ENCODE results near the gene METTL16. TPM values are rescaled to one million over a fixed set of nuclear protein-coding genes. Genes with fewer than 3 reads are reported as not detected.
"Not testable (repeated sequence)": the region's sequence is repeated elsewhere in the genome, so short reads cannot be mapped to it uniquely, and the experiment has no call there.

METTL16 gene
- total RNA-seq, 1 donor from 2014 or later: 22.9 TPM

GRCh38 chr17:2517539-2517938, 5.9 kb upstream of the METTL16 start:
- no peaks in the 10 kb centered on the region for H3K36me3 Mint-ChIP-seq (ENCODE audit: unreplicated experiment)
- peaks cover 2% of the 10 kb centered on the region for H3K27me3 Mint-ChIP-seq (ENCODE audit: unreplicated experiment)
- H3K4me3 Mint-ChIP-seq (ENCODE audit: unreplicated experiment): no peak overlapping the region
- H3K4me1 Mint-ChIP-seq (ENCODE audit: unreplicated experiment): peaks cover 1% of the 10 kb centered on the region
- H3K27ac Mint-ChIP-seq (ENCODE audit: unreplicated experiment): no peak overlapping the region
- no peak for TF ChIP-seq CTCF (IDR thresholded peaks at IDR 0.05)
- no peaks in the 10 kb centered on the region for H3K9me3 Mint-ChIP-seq (ENCODE audit: unreplicated experiment)
- no peak for DNase-seq (ENCODE audit: extremely low spot score, unreplicated experiment)

GRCh38 chr17:2511138-2511461, 588 bp downstream of the METTL16 start:
- Mint-ChIP-seq H3K27ac (ENCODE audit: unreplicated experiment) (no peak overlapping the region), H3K36me3 (ENCODE audit: unreplicated experiment) (no peaks in the 10 kb centered on the region), H3K27me3 (ENCODE audit: unreplicated experiment) (no peaks in the 10 kb centered on the region), H3K9me3 (ENCODE audit: unreplicated experiment) (no peaks in the 10 kb centered on the region), H3K4me1 (ENCODE audit: unreplicated experiment) (peaks cover 3% of the 10 kb centered on the region), H3K4me3 (ENCODE audit: unreplicated experiment) (no peak overlapping the region)
- no peak for TF ChIP-seq CTCF (IDR thresholded peaks at IDR 0.05)
- no peak for DNase-seq (ENCODE audit: extremely low spot score, unreplicated experiment)

GRCh38 chr17:2510559-2510958, 1.1 kb downstream of the METTL16 start:
- no peak for DNase-seq (ENCODE audit: extremely low spot score, unreplicated experiment)
- TF ChIP-seq CTCF (IDR thresholded peaks at IDR 0.05): no peak
- Mint-ChIP-seq H3K27me3 (ENCODE audit: unreplicated experiment) (no peaks in the 10 kb centered on the region), H3K4me3 (ENCODE audit: unreplicated experiment) (no peak overlapping the region), H3K9me3 (ENCODE audit: unreplicated experiment) (no peaks in the 10 kb centered on the region), H3K27ac (ENCODE audit: unreplicated experiment) (no peak overlapping the region), H3K36me3 (ENCODE audit: unreplicated experiment) (no peaks in the 10 kb centered on the region), H3K4me1 (ENCODE audit: unreplicated experiment) (peaks cover 3% of the 10 kb centered on the region)

GRCh38 chr17:2508035-2508434, 3.7 kb downstream of the METTL16 start:
- Mint-ChIP-seq H3K4me1 (ENCODE audit: unreplicated experiment) (peaks cover 2% of the 10 kb centered on the region), H3K27ac (ENCODE audit: unreplicated experiment) (no peak overlapping the region), H3K4me3 (ENCODE audit: unreplicated experiment) (no peak overlapping the region), H3K27me3 (ENCODE audit: unreplicated experiment) (no peaks in the 10 kb centered on the region), H3K9me3 (ENCODE audit: unreplicated experiment) (no peaks in the 10 kb centered on the region), H3K36me3 (ENCODE audit: unreplicated experiment) (no peaks in the 10 kb centered on the region)
- no peak for DNase-seq (ENCODE audit: extremely low spot score, unreplicated experiment)
- TF ChIP-seq CTCF (IDR thresholded peaks at IDR 0.05): no peak

GRCh38 chr17:2507015-2507414, 4.7 kb downstream of the METTL16 start:
- H3K27ac Mint-ChIP-seq (ENCODE audit: unreplicated experiment); H3K36me3 Mint-ChIP-seq (ENCODE audit: unreplicated experiment); H3K4me1 Mint-ChIP-seq (ENCODE audit: unreplicated experiment); H3K9me3 Mint-ChIP-seq (ENCODE audit: unreplicated experiment); H3K27me3 Mint-ChIP-seq (ENCODE audit: unreplicated experiment); H3K4me3 Mint-ChIP-seq (ENCODE audit: unreplicated experiment): not testable (repeated sequence)
- peak; percentile 82 for DNase-seq (ENCODE audit: extremely low spot score, unreplicated experiment)

GRCh38 chr17:2503627-2504026, 8.1 kb downstream of the METTL16 start:
- Mint-ChIP-seq H3K27me3 (ENCODE audit: unreplicated experiment) (no peaks in the 10 kb centered on the region), H3K4me1 (ENCODE audit: unreplicated experiment) (no peaks in the 10 kb centered on the region), H3K36me3 (ENCODE audit: unreplicated experiment) (peaks cover 18% of the 10 kb centered on the region), H3K9me3 (ENCODE audit: unreplicated experiment) (no peaks in the 10 kb centered on the region), H3K27ac (ENCODE audit: unreplicated experiment) (no peak overlapping the region), H3K4me3 (ENCODE audit: unreplicated experiment) (no peak overlapping the region)
- no peak for DNase-seq (ENCODE audit: extremely low spot score, unreplicated experiment)
- TF ChIP-seq CTCF (IDR thresholded peaks at IDR 0.05): no peak
